ENCODE results near the gene COX5B.
"Not testable (repeated sequence)": the region's sequence is repeated elsewhere in the genome, so short reads cannot be mapped to it uniquely, and the experiment has no call there.

The COX5B gene

DNA sequence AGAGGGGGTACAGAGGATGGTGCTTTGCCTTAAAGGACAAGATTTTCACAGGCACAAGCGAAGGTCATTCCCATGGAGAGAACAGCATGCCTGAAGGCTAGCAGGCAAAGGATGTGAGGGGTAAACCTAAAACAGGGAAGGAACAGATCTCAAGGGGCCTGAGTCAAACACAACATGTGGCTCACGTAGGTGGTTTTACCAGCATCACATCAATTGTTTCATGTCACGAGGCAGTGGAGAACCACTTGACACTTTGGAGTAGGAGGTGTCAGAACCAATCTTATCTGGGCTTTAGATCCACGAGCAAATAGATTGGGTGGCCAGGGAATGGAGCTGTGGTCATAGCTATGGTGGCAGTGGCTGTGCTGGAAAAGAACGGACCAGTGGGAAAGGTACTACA lies 8.4 kb downstream of the COX5B start:
- DNase-seq (ENCODE audit: low read depth): no peak

- DNase-seq (ENCODE audit: low read depth): no peak
These were observed 8.9 kb downstream of the COX5B start for GRCh38 chr2:97654791-97655190.

DNA sequence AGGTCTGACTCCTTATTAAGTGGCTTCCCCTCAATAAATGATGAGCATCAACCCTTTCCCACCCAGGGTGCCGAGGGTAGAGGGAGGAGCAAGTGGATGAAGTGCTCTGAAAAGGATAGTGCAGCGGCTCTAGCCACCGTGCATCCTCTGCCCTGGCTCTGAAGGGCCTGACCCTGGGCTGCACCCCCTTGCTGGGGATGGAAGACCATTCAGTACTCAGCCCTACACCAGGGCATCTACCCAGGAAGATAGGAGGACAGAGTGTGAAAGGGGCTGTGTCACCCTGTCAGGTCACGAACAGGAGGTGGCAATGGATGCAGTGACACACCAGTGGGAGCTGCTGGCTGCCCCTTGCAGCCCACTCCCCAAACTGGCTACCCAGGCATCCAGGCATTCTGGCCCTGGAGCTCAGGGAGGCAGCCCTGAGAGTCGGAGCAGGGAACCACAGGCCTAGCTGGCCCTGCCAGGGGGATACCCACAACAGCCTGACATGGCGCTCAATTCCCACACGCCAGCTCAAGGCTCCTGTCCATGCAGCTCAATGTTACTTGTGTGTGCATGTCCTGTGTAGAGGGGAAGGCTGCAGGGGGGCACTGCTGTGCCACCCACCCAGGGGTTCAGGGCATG lies 10.4 kb downstream of the COX5B start:
- DNase-seq (ENCODE audit: low read depth): no peak

DNA sequence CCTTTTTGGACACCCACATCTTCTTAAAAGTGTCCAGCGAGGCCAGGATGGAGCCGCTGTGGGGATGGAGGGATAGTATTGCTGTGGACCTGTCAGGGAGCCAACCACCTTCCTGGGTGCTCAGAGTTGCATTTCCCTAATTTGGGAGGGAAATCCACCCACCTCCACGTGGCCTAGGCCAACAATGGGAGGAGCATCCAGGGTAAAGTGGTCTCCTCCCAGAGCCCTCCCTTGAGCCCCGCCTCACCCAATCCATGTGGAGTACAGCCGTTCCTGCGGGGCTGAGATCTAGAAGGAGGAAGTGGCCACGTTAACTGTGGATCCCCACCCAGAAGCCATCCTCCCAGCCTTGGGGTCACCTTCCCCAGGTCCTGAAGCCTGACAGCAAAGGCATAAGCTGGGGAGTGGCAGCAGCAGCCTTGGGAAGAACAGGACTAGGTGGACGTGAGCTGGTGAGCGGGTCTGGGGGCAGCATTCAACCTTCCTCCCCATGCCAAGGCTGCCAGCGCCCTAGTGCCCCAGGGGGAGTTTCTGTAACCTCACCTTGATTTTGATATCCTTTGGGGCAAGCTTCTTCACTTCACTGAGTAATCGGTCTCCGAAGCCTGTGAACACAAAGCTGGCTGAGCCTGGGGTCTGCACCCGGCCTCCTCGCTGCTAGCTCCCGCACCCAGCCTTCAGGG lies 11.2 kb downstream of the COX5B start:
- no peak for DNase-seq (ENCODE audit: low read depth)

- DNase-seq (ENCODE audit: low read depth): no peak
These were observed 12.3 kb downstream of the COX5B start for GRCh38 chr2:97657986-97658690.

DNA sequence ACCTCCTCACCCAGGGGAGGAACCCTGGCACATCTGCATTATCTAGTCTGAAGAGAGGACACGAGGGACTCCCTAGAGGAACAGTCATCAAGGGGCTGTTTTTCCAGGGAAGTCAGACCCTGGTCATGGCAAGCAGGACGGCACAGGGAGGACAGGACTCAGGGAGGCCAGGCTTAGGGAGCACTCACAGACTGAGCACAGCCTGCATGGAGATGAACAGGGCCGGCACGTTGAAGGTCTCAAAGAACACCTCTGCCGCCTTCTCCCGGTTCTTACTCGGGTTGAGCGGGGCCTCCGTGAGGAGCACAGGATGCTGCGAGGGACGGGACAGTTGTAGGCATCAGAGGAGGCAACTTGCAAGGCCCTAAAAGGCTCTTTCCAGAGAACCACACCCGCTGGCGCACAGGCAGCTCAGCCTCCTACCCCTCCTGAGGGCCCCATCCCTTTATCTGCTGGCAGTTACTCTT lies 12.9 kb downstream of the COX5B start:
- no peak for DNase-seq (ENCODE audit: low read depth)

DNA sequence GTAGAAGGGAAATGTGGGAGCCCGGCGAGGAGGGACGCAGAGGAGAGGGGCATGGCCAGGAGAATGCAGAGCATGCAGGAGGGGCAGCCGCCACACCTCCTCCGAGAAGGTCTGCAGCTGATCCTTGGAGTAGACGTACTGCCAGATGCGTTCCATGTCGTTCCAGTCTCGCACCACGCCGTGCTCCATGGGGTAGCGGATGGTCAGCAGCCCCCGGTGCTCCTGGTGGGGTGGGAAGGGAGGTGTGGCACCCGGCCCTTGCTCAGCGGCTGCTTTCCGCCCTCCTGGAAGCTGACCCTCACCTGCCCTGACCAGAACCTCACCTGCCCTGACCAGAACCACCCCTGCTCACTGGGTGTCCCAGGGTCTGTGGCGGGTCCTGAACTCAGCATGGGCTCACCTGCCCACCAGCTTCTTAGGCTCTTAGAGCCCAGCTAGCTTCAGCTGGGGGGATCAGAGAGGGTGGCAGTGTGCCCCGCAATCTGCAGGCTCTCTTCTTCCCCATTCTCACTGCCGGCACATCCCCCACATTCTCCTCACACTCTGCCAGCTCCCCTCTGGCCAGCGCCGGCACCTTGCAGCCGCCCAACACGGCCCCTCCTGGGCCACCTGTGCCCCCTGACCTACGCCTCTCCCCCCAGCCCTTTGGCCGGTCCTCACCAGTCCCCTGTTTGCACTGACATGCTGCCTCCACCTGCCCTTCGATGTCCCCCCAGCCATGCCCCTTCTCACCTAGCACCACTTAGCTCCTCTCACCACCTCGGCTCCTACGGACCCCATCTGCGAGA lies 13.6 kb downstream of the COX5B start:
- no peak for DNase-seq (ENCODE audit: low read depth)

- no peak for DNase-seq (ENCODE audit: low read depth)
These were observed 14.3 kb downstream of the COX5B start for GRCh38 chr2:97660044-97660774.

DNA sequence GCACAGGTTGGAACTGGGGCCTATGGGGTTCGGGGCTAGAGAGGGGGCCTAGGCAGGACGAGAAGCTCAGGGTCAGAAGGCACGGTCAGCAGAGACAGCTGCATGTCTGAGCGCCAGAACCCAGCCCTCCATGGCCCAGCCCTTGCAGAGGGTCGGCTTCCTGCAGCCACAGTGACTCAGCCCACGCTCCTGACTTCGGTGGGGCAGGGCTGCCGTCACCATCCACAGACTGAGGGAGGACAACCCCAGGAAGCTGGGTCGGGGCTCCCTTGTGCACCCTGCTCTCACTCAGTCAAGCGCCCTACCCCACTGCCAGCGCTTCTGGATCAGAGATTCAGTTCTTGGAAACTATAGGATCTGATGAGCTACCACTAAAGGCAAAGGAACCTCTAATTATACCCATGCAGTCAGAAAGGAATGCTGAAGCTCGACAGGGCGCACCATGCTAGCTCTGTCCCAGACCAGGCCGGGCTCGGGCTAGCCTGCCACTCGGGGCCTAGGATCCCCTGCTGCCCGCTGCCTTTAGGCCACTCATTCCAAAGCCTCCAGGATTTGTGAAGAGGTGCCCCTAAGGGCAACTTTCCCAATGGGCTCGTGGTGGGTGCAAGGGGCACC lies 15.0 kb downstream of the COX5B start:
- no peak for DNase-seq (ENCODE audit: low read depth)

- DNase-seq (ENCODE audit: low read depth): no peak
These were observed 16.1 kb downstream of the COX5B start for GRCh38 chr2:97661927-97662326.

DNA sequence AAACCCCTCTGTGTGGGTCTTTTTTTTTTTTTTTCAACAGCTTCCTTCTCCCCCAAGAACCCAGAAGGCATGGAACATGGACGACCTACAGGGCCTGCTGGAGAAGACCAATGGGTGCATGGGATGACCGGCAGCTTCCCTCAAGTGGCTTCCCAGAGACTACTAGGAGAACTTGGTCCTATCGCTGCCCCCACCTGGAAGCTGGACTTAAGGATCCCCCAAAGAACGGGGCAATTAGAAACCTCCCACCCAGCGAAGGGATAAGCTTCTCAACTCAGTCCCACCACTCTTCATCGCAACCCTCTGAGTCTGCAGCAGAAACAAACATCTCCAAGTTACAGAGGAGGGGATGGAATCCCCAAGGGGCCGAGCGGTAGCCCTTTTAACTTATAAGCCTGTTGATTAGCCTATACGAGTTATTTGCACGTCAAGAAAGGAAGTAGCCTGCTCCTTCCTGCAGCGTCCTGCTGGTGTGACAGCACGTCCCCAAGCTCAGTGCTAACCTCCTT lies 16.6 kb downstream of the COX5B start:
- DNase-seq (ENCODE audit: low read depth): no peak

DNA sequence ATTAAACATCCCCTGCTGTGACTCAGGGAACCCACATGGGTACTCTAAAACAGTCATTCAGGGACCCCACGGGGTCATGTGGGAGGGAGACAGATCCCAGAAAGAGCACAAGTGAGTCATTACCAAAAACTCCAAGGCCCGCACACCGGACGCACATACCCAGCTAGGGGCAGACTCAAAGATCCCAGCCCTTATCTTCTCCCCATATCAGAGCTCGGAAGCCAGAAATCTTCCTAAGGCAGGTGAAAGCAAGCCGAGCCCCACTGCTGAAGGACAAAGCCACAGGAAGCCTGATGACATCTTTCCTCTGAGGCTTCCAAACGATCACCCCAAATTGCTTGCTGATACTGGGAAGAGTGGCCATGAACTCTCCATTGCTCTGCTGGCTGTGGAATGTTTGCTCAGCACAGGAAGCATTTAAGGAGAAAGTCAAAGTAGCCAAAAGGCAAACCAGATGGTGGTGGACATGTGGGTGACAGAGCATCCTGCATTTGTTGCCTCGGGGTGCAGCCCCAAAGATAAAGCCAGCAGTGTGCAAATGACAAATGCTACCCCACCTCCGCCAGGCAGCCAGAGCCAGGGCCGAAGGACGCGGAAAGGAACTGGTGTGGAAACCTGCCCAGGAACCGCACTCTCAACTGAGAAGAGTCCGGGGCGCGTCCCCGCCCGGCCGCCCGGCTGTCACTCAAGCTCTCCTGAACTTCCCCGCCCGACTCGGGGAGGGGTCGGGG lies 17.2 kb downstream of the COX5B start:
- DNase-seq (ENCODE audit: low read depth): peak; percentile 42

DNA sequence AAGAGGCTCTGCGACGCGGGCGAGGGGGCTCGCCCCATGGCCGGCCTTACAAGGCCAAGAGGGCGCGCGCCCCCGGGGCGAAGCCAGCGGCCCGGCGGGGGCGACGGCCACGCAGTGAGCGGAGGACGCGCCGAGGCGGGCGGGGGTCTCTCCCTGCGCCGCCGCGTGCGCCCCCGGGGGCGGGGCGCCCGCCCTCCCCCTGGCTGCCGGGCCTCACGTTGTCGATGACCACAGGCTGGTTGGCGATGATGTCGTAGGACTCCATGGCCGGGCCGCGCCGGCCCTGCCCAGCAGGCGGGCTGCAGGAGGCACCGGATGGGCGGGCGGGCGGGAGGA lies 17.7 kb downstream of the COX5B start:
- DNase-seq (ENCODE audit: low read depth): no peak

DNA sequence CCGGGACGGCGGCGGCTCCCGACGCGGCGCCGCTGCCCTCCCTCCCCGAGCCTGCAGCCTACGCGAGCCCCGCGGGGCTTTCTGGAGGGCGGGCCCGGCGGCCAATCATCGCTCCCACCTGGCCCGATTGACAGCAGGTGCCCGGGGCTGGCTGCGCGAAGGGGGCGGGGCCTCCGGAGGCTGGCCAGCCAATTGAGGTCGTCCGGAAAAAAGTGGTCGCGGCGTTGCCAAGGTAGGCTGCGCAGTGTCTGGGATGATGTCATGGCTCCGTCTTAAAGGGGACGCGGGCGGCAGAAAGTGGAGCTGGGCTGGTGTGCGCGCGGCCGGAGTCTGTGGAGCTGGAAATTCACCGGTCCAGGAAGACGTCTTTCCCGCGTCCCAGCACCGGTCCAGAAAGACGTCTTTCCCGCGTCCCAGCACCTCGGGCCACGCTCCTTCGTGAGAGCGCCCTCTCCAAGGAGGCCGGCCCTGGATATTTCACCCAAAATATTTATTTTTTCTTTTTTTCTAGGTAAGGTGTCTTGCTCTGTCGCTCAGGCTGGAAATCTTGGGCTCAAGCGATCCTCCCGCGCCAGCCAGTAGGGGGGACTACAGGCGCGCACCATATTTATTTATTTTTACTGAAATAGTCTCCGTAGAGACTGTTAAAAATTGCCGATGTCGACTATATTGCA lies 18.2 kb downstream of the COX5B start, which contains the start of gene ACTR1B:
Gene ACTR1B, minus strand, starts transcription at position 83 of the 674 bp plus-strand sequence. CDS start 154 bp downstream, outside the sequence.
- peak; percentile 92 for DNase-seq (ENCODE audit: low read depth)

GRCh38 chr2:97664636-97664970 lies 18.7 kb downstream of the COX5B start:
- no peak for DNase-seq (ENCODE audit: low read depth)

DNA sequence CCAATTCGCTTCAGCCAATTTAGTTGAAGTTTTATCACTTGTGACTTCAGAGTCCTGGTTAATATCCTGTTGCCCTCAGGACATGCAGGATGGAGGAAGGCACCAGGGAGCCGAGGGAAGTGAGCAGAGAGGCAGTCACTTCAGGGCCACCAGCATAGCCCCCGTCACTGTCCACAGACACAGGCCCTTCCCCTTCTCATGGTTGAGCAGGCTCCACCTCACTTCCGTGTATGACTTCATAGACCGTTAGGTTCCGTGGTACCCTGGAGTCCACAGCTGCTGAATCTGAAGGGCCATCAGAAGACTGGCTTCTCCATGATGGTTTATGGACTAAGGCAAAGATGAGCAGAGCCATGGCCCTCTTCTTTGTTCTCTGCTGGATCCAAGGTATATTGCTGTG lies 23.6 kb downstream of the COX5B start, which contains the start of gene C2orf92:
Gene C2orf92, plus strand, starts transcription at position 266 of the 400 bp plus-strand sequence. Its CDS starts 76 bp downstream, at position 342.
- DNase-seq (ENCODE audit: low read depth): no peak

DNA sequence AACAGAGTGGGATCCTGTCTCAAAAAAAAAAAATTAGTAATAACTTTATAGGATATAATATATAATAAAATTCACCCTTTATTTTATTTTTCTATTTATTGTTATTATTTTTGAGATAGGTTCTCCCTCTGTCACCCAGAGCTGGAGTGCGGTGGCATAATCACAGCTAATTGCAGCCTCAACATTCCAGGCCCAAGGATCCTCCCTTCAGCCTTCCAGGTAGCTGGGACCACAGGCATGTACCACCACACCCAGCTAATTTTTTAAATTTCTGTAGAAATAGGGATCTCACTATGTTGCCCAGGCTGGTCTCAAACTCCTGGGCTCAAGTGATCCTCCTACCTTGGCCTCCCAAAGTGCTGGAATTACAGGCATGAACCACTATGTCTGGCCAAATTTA lies 24.6 kb downstream of the COX5B start:
- DNase-seq (ENCODE audit: low read depth): no peak

DNA sequence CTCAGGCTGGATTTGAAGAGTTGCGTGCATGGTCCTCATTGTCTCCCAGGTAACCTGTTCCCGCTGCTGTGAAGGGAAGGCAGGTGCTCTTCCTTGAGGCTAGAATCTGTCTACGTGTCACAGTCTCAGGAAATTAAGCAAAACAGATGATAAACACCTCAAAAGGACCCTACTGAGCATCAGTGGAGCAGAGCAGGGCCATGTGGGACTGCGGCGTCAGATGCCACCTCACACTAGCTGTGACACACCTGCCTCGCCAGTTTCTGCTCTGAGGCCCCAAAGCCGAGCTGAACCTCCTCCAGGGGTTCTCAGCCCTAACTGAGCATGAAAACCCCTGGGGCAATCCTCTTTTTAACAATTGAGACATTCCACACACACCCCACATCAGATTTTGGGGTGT lies 25.7 kb downstream of the COX5B start:
- DNase-seq (ENCODE audit: low read depth): no peak

DNA sequence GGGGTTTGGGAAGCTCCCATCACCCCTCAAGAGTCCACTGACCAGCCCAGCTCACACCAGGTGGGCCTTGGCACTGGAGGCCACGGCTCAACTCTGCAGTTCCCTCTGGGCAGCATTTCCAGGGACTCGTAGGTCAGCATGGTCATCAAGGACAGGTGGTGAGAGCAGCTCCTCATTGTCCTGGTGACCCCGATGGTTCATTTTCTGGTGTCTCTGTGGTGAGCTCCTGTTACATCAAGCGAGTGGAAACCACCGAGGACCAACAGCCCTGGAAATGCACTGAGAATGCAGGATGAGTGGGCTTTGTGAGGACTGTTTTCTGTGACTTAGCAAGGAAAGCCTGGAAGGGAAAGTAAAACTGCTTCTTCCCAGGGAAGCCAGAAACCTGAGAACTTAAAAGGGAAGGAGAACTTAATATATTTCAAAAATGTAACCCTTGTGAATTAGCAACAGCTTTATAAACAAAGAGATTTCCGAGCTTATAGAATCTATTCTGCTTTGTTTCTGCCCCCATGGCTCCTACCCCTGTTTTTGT lies 26.8 kb downstream of the COX5B start:
- DNase-seq (ENCODE audit: low read depth): not testable (repeated sequence)
